Measurements from ENCODE around the gene EGFL8. TPM values are rescaled to one million over a fixed set of nuclear protein-coding genes. Genes with fewer than 3 reads are reported as not detected.
A peak's percentile ranks its signal among the peaks of the same experiment; 100 is the strongest.

Gene EGFL8
- total and polyA plus RNA-seq, 2 of the 8 experiments (the other 6 are each of a cell fraction or from before 2014, with no cell fraction given), result 5.0 to 9.2 TPM

DNA sequence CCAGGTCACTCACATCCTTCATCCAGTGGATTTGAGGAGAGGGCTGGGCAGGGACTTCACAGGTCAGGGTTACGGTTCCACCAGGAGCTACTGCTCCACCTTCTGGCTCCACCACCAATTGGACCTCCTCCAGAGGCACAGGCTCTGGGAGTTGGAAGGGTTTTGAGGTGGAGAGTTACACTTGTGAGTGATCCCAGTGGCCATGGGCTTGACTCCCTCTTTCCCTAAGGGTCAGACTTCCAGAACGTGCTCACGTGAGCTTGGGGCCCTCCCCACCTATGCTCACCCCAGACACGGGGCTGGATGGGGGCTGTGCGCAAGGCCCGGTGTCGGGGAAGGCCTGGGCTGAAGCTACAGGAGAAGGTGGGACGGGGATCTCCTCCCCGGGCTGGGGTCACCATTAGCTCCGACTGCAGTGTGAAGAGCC is 18.2 kb downstream of the EGFL8 start:
- no peak overlapping the region for H3K4ac ChIP-seq (replicated peaks; ENCODE audit: insufficient read length, low read depth, low read length)
- 0 out of 2 replicates have a peak overlapping the region, but pooled peaks have one; percentile 17 for H2BK12ac ChIP-seq (ENCODE audit: low read depth, low read length)
- peaks cover 10% of the 10 kb centered on the region for H3K23me2 ChIP-seq (ENCODE audit: low read depth, low read length)
- no peak overlapping the region; the same call in 1 of the 2 replicates for H3K27ac ChIP-seq (ENCODE audit: low read depth, low read length)
- H3K79me2 ChIP-seq (ENCODE audit: control insufficient read depth in 1 of 2, insufficient read depth in 2 of 2, low read length in 2 of 2), result peaks cover 0 to 12% of the 10 kb centered on the region in 2 experiments; a peak in 2 of 4 replicates
- H3K4me1 ChIP-seq (replicated peaks in 1 of 4; ENCODE audit: control insufficient read depth in 3 of 4, insufficient read depth in 4 of 4, low read length in 3 of 4), result peaks cover 0 to 8% (median under 1%) of the 10 kb centered on the region in 4 experiments; a peak in 4 of 7 replicates
- no peak for FAIRE-seq
- H2BK20ac ChIP-seq (ENCODE audit: low read length), result no peak overlapping the region
- no peak overlapping the region for H3K23ac ChIP-seq (ENCODE audit: insufficient read length)
- no peak overlapping the region for H3K14ac ChIP-seq (ENCODE audit: insufficient read length)
- H3K9ac ChIP-seq (replicated peaks in 1 of 4; ENCODE audit: extremely low read depth in 1 of 4, low read depth in 3 of 4, low read length in 3 of 4), result no peak overlapping the region
- DNase-seq (ENCODE audit: low read depth in 1 of 2, low spot score in 2 of 2), result no peak
- no peak overlapping the region for H2AK5ac ChIP-seq (ENCODE audit: low read depth, low read length)
- no peaks in the 10 kb centered on the region; a peak in 1 of 7 replicates for H3K27me3 ChIP-seq (replicated peaks in 1 of 4; ENCODE audit: control insufficient read depth in 3 of 4, extremely low read depth in 1 of 4, insufficient read depth in 3 of 4, low read length in 3 of 4)
- H3K4me3 ChIP-seq (ENCODE audit: extremely low read depth in 1 of 4, insufficient read depth in 2 of 4, low read depth in 3 of 4, low read length in 4 of 4), result no peak overlapping the region
- POLR2A ChIA-PET (ENCODE audit: partially characterized antibody), result interaction anchor here (1.0 to 7.9 kb wide), 6 partner anchors 10 to 788 kb away, joined by 3 to 194 read pairs (median 4); partner anchors contain the start of genes GPSM3, PBX2 and PRRT1
- H3K79me1 ChIP-seq (ENCODE audit: low read depth, low read length), result peaks cover 7% of the 10 kb centered on the region
- peak overlapping the region; percentile 4; the same call in 1 of the 2 replicates for H2BK5ac ChIP-seq (ENCODE audit: low read depth, low read length)
- H3K4me2 ChIP-seq (ENCODE audit: insufficient read depth in 1 of 2, low read depth in 2 of 2, low read length in 2 of 2), result no peak overlapping the region
- H4K5ac ChIP-seq (ENCODE audit: insufficient read length, low read depth, low read length), result no peak overlapping the region
- H3K36me3 ChIP-seq (ENCODE audit: control insufficient read depth in 2 of 4, insufficient read depth in 4 of 4, low read length in 3 of 4), result peaks cover 6 to 38% (median 30%) of the 10 kb centered on the region in 4 experiments
- no peak overlapping the region for H3K18ac ChIP-seq (ENCODE audit: extremely low read depth, low read length)
- H3K9me3 ChIP-seq (ENCODE audit: insufficient read depth in 2 of 2, low read depth in 1 of 2, low read length in 1 of 2), result no peaks in the 10 kb centered on the region
- TF ChIP-seq EP300 (IDR thresholded peaks at IDR 0.05; ENCODE audit: borderline replicate concordance in 1 of 2, low read depth in 2 of 2, low read length in 2 of 2), result no peak
- no peak for TF ChIP-seq TAF1 (IDR thresholded peaks at IDR 0.05; ENCODE audit: low read depth, low read length)
- TF ChIP-seq POLR2A (IDR thresholded peaks at IDR 0.05; ENCODE audit: control extremely low read depth in 1 of 2, low read depth in 2 of 2, low read length in 2 of 2), result peak in 1 of 2 experiments; percentile 48; a peak in 1 of 3 replicates
- TF ChIP-seq, protein P1, sequence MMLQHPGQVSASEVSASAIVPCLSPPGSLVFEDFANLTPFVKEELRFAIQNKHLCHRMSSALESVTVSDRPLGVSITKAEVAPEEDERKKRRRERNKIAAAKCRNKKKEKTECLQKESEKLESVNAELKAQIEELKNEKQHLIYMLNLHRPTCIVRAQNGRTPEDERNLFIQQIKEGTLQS (IDR thresholded peaks at IDR 0.05; ENCODE audit: insufficient read depth, low read depth, low read length), result no peak
- TF ChIP-seq CEBPB (IDR thresholded peaks at IDR 0.05; ENCODE audit: low read depth, low read length), result no peak
- no peak for TF ChIP-seq EGR1 (IDR thresholded peaks at IDR 0.05; ENCODE audit: borderline replicate concordance, low read depth, low read length)
- no peak for TF ChIP-seq CHD1 (IDR thresholded peaks at IDR 0.05; ENCODE audit: low read depth, low read length)
- TF ChIP-seq TCF12 (IDR thresholded peaks at IDR 0.05; ENCODE audit: low read depth, low read length), result no peak
- TF ChIP-seq HDAC6 (IDR thresholded peaks at IDR 0.05; ENCODE audit: low read depth, low read length), result no peak
- no peak overlapping the region for H3K56ac ChIP-seq (replicated peaks; ENCODE audit: insufficient read length, low read depth, low read length)
- no peak overlapping the region for H2BK120ac ChIP-seq (replicated peaks; ENCODE audit: low read depth, low read length)
- CTCF ChIA-PET (ENCODE audit: partially characterized antibody), result interaction anchor here (1.1 to 2.0 kb wide), 7 partner anchors 10 to 66 kb away, joined by 3 to 8 read pairs (median 3); partner anchors contain the start of gene EGFL8
- no peak overlapping the region for H4K8ac ChIP-seq (ENCODE audit: extremely low read depth, insufficient read depth, low read length)
- peaks cover 0 to 3% of the 10 kb centered on the region in 2 experiments for H4K20me1 ChIP-seq (replicated peaks in 1 of 2; ENCODE audit: control insufficient read depth in 1 of 2, insufficient read depth in 2 of 2, low read length in 2 of 2)
- no peak overlapping the region for H4K91ac ChIP-seq (replicated peaks; ENCODE audit: insufficient read length, low read length)
- H2BK15ac ChIP-seq (ENCODE audit: low read length), result no peak overlapping the region
- H2AFZ ChIP-seq (ENCODE audit: low read length), result no peak overlapping the region
- WGBS, 2 experiments (ENCODE audit: extremely low coverage in 1 of 2, insufficient coverage in 1 of 2, insufficient read length in 1 of 2, insufficient replicate concordance in 2 of 2, low coverage in 1 of 2, low lambda C conversion rate in 2 of 2, missing lambda C conversion rate in 1 of 2), result 94% methylated on average over 10 of the region's 10 CpGs; no CpG with 5 or more reads in 1 of the 2 experiments

All from H1 (cell line).